Measurements from ENCODE around the gene ATP5PD.

The ATP5PD gene

GRCh38 chr17:75012096-75012345 lies 34.7 kb downstream of the ATP5PD start:
- no peak for DNase-seq

GRCh38 chr17:75011401-75012095 lies 35.2 kb downstream of the ATP5PD start:
- no peak overlapping the region for H2BK5ac ChIP-seq (ENCODE audit: low read depth, low read length, poor library complexity)
- H2BK120ac ChIP-seq (ENCODE audit: insufficient read depth, low read length, poor library complexity): no peak overlapping the region
- H3K4me1 ChIP-seq (ENCODE audit: control insufficient read depth in 1 of 2, insufficient read depth in 2 of 2, low read length in 2 of 2): peaks cover 15 to 23% of the 10 kb centered on the region in 2 experiments
- peaks cover 5% of the 10 kb centered on the region for H3K79me2 ChIP-seq (ENCODE audit: control insufficient read depth, insufficient read depth, low read length, poor library complexity)
- peak overlapping the region; percentile 85 for H3K4me2 ChIP-seq (ENCODE audit: low read length)
- H3K36me3 ChIP-seq (ENCODE audit: control insufficient read depth in 1 of 2, insufficient read depth in 2 of 2, low read length in 2 of 2): peaks cover 0 to 1% of the 10 kb centered on the region in 2 experiments
- H3K18ac ChIP-seq (ENCODE audit: low read length): no peak overlapping the region
- peak overlapping the region; percentile 98 for H4K8ac ChIP-seq (ENCODE audit: low read depth, low read length)
- no peak overlapping the region for H3K4me3 ChIP-seq (ENCODE audit: low read depth, low read length)
- no peak overlapping the region for H3K4ac ChIP-seq (ENCODE audit: low read depth, low read length)
- H4K91ac ChIP-seq (ENCODE audit: low read depth, low read length): peak overlapping the region; percentile 90
- H4K12ac ChIP-seq (ENCODE audit: low read depth, low read length): peak overlapping the region; percentile 97
- DNase-seq: peak; percentile 43 to 85
- H2AK5ac ChIP-seq (ENCODE audit: low read length): no peak overlapping the region
- no peak overlapping the region for H3K14ac ChIP-seq (ENCODE audit: low read length)
- H3K27me3 ChIP-seq (ENCODE audit: insufficient read depth, low read length): no peaks in the 10 kb centered on the region
- H3K23ac ChIP-seq (ENCODE audit: low read length): no peak overlapping the region
- H3K79me1 ChIP-seq (ENCODE audit: low read length): peaks cover 12% of the 10 kb centered on the region
- WGBS (ENCODE audit: extremely low coverage, insufficient coverage, insufficient read length): no CpG with 5 or more reads among the region's 13 CpGs
- peak overlapping the region; percentile 82 for H3K27ac ChIP-seq (ENCODE audit: low read depth, low read length)
- H3K9ac ChIP-seq (ENCODE audit: low read length): no peak overlapping the region
- no peaks in the 10 kb centered on the region for H3K9me3 ChIP-seq (ENCODE audit: insufficient read depth, low read depth, low read length)
- H2AFZ ChIP-seq (ENCODE audit: insufficient read depth, low read length, poor library complexity): no peak overlapping the region
- no peak overlapping the region for H2BK12ac ChIP-seq (ENCODE audit: low read length)

More at GRCh38 chr17:75012096-75012345, 34.7 kb downstream of the ATP5PD start:
- Histone ChIP-seq H3K27me3 (ENCODE audit: insufficient read depth, low read length) (no peaks in the 10 kb centered on the region), H3K4me1 (ENCODE audit: control insufficient read depth in 1 of 2, insufficient read depth in 2 of 2, low read length in 2 of 2) (peaks cover 15 to 23% of the 10 kb centered on the region in 2 experiments), H3K4ac (ENCODE audit: low read depth, low read length) (no peak overlapping the region), H3K9me3 (ENCODE audit: insufficient read depth, low read depth, low read length) (no peaks in the 10 kb centered on the region), H3K79me1 (ENCODE audit: low read length) (peaks cover 12% of the 10 kb centered on the region), H3K27ac (ENCODE audit: low read depth, low read length) (peak overlapping the region; percentile 82), H3K18ac (ENCODE audit: low read length) (peak overlapping the region; percentile 85), H3K4me3 (ENCODE audit: low read depth, low read length) (peak overlapping the region; percentile 86), H2BK120ac (ENCODE audit: insufficient read depth, low read length, poor library complexity) (peak overlapping the region; percentile 76), H3K14ac (ENCODE audit: low read length) (peak overlapping the region; percentile 89), H3K4me2 (ENCODE audit: low read length) (peak overlapping the region; percentile 85), H3K23ac (ENCODE audit: low read length) (no peak overlapping the region), H3K36me3 (ENCODE audit: control insufficient read depth in 1 of 2, insufficient read depth in 2 of 2, low read length in 2 of 2) (peaks cover 0 to 2% of the 10 kb centered on the region in 2 experiments), H2BK5ac (ENCODE audit: low read depth, low read length, poor library complexity) (peak overlapping the region; percentile 34), H4K91ac (ENCODE audit: low read depth, low read length) (peak overlapping the region; percentile 90), H2AK5ac (ENCODE audit: low read length) (no peak overlapping the region), H3K9ac (ENCODE audit: low read length) (peak overlapping the region; percentile 8), H2BK12ac (ENCODE audit: low read length) (no peak overlapping the region), H3K79me2 (ENCODE audit: control insufficient read depth, insufficient read depth, low read length, poor library complexity) (peaks cover 5% of the 10 kb centered on the region), H4K8ac (ENCODE audit: low read depth, low read length) (peak overlapping the region; percentile 98), H2AFZ (ENCODE audit: insufficient read depth, low read length, poor library complexity) (peak overlapping the region; percentile 97), H4K12ac (ENCODE audit: low read depth, low read length) (peak overlapping the region; percentile 97)
- no CpG with 5 or more reads among the region's 5 CpGs for WGBS (ENCODE audit: extremely low coverage, insufficient coverage, insufficient read length)

- H3K79me1 ChIP-seq (ENCODE audit: low read length): peaks cover 12% of the 10 kb centered on the region
- no CpG with 5 or more reads among the region's 8 CpGs for WGBS (ENCODE audit: extremely low coverage, insufficient coverage, insufficient read length)
- H2AFZ ChIP-seq (ENCODE audit: insufficient read depth, low read length, poor library complexity): no peak overlapping the region
Measured at GRCh38 chr17:75010683-75011400, 35.9 kb downstream of the ATP5PD start.

GRCh38 chr17:75009139-75009724 lies 37.5 kb downstream of the ATP5PD start:
- Histone ChIP-seq H3K14ac (ENCODE audit: low read length) (no peak overlapping the region), H3K4me2 (ENCODE audit: low read length) (peak overlapping the region; percentile 33), H3K36me3 (ENCODE audit: control insufficient read depth in 1 of 2, insufficient read depth in 2 of 2, low read length in 2 of 2) (peaks cover 5 to 7% of the 10 kb centered on the region in 2 experiments), H3K23ac (ENCODE audit: low read length) (no peak overlapping the region), H3K18ac (ENCODE audit: low read length) (no peak overlapping the region), H3K79me1 (ENCODE audit: low read length) (peaks cover 12% of the 10 kb centered on the region), H2BK12ac (ENCODE audit: low read length) (no peak overlapping the region), H3K27me3 (ENCODE audit: insufficient read depth, low read length) (no peaks in the 10 kb centered on the region), H2BK120ac (ENCODE audit: insufficient read depth, low read length, poor library complexity) (no peak overlapping the region), H4K8ac (ENCODE audit: low read depth, low read length) (no peak overlapping the region), H3K4ac (ENCODE audit: low read depth, low read length) (no peak overlapping the region), H2BK5ac (ENCODE audit: low read depth, low read length, poor library complexity) (no peak overlapping the region), H2AK5ac (ENCODE audit: low read length) (no peak overlapping the region), H3K79me2 (ENCODE audit: control insufficient read depth, insufficient read depth, low read length, poor library complexity) (peaks cover 5% of the 10 kb centered on the region), H3K4me1 (ENCODE audit: control insufficient read depth in 1 of 2, insufficient read depth in 2 of 2, low read length in 2 of 2) (peaks cover 15 to 23% of the 10 kb centered on the region in 2 experiments), H4K91ac (ENCODE audit: low read depth, low read length) (no peak overlapping the region), H4K12ac (ENCODE audit: low read depth, low read length) (no peak overlapping the region), H3K4me3 (ENCODE audit: low read depth, low read length) (no peak overlapping the region), H3K9me3 (ENCODE audit: insufficient read depth, low read depth, low read length) (no peaks in the 10 kb centered on the region), H3K27ac (ENCODE audit: low read depth, low read length) (peak overlapping the region; percentile 35), H3K9ac (ENCODE audit: low read length) (no peak overlapping the region), H2AFZ (ENCODE audit: insufficient read depth, low read length, poor library complexity) (no peak overlapping the region)
- DNase-seq: peak in 1 of 2 donors; percentile 72
- no CpG with 5 or more reads among the region's 2 CpGs for WGBS (ENCODE audit: extremely low coverage, insufficient coverage, insufficient read length)

More at GRCh38 chr17:75010683-75011400, 35.9 kb downstream of the ATP5PD start:
- H3K4me3 ChIP-seq (ENCODE audit: low read depth, low read length): no peak overlapping the region
- H2BK12ac ChIP-seq (ENCODE audit: low read length): no peak overlapping the region
- H3K9ac ChIP-seq (ENCODE audit: low read length): no peak overlapping the region
- no peak overlapping the region for H4K8ac ChIP-seq (ENCODE audit: low read depth, low read length)
- H3K36me3 ChIP-seq (ENCODE audit: control insufficient read depth in 1 of 2, insufficient read depth in 2 of 2, low read length in 2 of 2): no peaks in the 10 kb centered on the region
- H3K9me3 ChIP-seq (ENCODE audit: insufficient read depth, low read depth, low read length): no peaks in the 10 kb centered on the region
- no peaks in the 10 kb centered on the region for H3K27me3 ChIP-seq (ENCODE audit: insufficient read depth, low read length)
- peaks cover 15 to 23% of the 10 kb centered on the region in 2 experiments for H3K4me1 ChIP-seq (ENCODE audit: control insufficient read depth in 1 of 2, insufficient read depth in 2 of 2, low read length in 2 of 2)
- peak; percentile 93 to 97 for DNase-seq
- no peak overlapping the region for H2BK120ac ChIP-seq (ENCODE audit: insufficient read depth, low read length, poor library complexity)
- H3K4ac ChIP-seq (ENCODE audit: low read depth, low read length): no peak overlapping the region
- H3K4me2 ChIP-seq (ENCODE audit: low read length): peak overlapping the region; percentile 4
- H4K91ac ChIP-seq (ENCODE audit: low read depth, low read length): no peak overlapping the region
- H4K12ac ChIP-seq (ENCODE audit: low read depth, low read length): peak overlapping the region; percentile 37
- H3K79me2 ChIP-seq (ENCODE audit: control insufficient read depth, insufficient read depth, low read length, poor library complexity): peaks cover 5% of the 10 kb centered on the region
- no peak overlapping the region for H2AK5ac ChIP-seq (ENCODE audit: low read length)
- H3K18ac ChIP-seq (ENCODE audit: low read length): no peak overlapping the region
- H3K14ac ChIP-seq (ENCODE audit: low read length): no peak overlapping the region
- H3K27ac ChIP-seq (ENCODE audit: low read depth, low read length): no peak overlapping the region
- no peak overlapping the region for H2BK5ac ChIP-seq (ENCODE audit: low read depth, low read length, poor library complexity)
- no peak overlapping the region for H3K23ac ChIP-seq (ENCODE audit: low read length)
